HG02588 (cell line): Measurements from ENCODE around the gene SLC25A52.
"Not testable (repeated sequence)": the region's sequence is repeated elsewhere in the genome, so short reads cannot be mapped to it uniquely, and the experiment has no call there.

Experiments used
- ATAC-seq: cut with Tn5 transposase; IDR thresholded peaks from one replicate; pipeline ENCODE4 v1.9.1; 2021; ENCODE audit warnings: mild to moderate bottlenecking, moderate library complexity; ENCODE audit not compliant: unreplicated experiment

Gene SLC25A52

DNA sequence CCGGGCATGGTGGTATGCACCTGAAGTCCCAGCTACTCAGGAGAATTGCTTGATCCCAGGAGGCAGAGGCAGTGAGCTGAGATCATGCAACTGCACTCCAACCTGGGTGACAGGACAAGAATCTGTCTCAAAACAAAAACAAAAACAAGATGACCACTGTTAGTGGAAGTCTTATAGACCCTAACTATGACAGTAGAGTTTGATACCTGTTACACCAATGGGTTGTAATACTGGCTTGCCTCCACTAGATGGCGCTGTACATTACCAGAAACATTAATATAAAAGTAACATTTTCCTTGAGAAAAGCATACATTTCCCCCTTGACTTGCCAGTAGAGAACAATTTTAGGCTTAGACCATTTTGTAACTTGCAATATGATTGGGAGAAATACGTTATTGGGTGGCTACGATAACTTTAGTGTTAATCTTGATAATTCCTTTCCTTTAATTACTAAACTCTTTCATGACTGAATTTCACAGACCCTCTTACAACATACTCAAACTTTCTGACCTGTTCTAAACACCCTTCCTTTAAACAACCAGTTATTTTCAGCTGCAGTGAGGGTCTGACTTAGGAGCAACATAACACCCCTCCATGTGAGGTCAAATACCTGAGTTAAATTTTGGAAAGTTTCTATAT, 19.5 kb downstream of the SLC25A52 start:
- ATAC-seq: no peak

DNA sequence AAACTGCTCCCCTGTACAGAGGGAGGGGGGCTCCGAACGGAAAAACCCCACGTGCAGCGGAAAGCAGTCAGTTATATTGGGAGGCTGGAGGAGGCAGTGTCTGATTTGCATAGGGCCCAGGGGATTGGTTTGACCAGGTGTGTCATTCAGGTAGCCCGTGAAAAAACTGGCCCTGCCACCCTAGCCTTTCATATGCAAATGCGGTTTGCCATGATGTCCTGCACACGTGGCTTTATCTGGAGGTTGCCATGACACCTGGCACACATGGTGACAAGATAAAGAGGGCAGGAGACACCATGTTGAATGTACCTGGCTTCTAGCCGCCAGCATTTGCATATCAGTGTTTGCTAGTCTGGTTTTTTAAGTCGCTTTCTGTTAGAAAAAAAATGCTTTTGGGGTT, 20.5 kb downstream of the SLC25A52 start:
- no peak for ATAC-seq

DNA sequence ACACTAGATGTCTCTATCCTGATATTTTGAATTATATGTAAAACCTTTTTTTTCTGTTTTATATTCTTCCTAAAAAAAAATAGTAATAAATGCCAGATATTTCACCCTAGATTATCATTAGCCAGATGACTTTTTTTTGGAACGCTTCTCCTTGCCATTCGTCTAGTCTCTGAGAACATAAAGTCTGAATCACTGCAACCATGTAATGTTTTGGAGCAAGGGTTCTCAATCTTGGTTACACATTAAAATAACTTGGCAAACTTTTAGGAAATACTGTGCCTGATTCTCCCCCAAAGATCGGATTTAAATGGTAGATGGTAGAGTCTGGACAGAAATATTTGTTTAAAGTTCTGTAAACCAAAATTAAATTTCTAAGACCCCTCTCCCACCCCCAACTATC, 21.0 kb downstream of the SLC25A52 start:
- ATAC-seq: no peak

GRCh38 chr18:31738460-31739407, 21.9 kb downstream of the SLC25A52 start:
- no peak for ATAC-seq

DNA sequence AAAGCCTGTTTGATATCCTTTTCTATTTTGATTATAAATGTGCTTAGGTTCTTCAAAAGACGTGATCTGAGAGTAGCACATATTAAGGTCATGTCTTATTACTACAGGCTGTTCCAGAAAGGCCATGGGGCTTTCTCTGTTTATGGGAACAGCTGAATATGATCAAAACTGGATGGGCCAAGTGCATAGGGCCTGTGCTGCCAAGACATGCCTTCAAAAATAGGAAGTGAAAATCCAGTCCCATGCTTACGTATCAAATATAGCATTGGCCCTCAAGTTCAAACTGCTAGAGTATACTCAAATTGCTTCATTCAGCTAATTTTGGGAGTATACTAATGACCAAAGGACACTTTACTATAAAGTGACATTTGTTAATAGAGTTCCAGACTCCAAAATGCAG, 24.1 kb downstream of the SLC25A52 start:
- no peak for ATAC-seq

GRCh38 chr18:31731628-31732027, 29.1 kb downstream of the SLC25A52 start:
- no peak for ATAC-seq

- not testable (repeated sequence) for ATAC-seq
Observed at GRCh38 chr18:31729196-31729595, 31.5 kb downstream of the SLC25A52 start.

GRCh38 chr18:31723990-31724711, 36.5 kb downstream of the SLC25A52 start:
- no peak for ATAC-seq

- no peak for ATAC-seq
Observed at GRCh38 chr18:31723639-31723989, 37.1 kb downstream of the SLC25A52 start.

GRCh38 chr18:31722369-31722957, 38.2 kb downstream of the SLC25A52 start:
- peak; percentile 97 for ATAC-seq

DNA sequence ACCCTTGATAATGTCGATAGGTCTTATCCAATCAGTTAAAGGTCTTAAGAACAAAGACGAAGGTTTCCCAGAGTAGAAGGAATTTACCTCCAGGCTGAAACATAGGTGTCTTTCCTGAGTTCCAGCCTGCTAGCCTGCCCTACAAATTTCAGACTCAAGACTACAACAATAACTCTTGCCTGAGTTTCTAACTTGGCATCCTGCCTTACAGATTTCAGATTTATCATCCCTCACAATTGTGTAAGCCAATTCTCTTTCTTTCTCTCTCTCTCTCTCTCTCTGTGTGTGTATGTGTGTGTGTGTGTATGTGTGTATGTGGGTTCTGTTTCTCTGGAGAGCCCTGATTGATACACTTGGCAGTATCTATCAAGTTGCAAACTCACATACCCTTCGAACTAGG, 39.1 kb downstream of the SLC25A52 start:
- ATAC-seq: no peak

GRCh38 chr18:31720867-31721266, 39.8 kb downstream of the SLC25A52 start:
- ATAC-seq: no peak

- ATAC-seq: no peak
Observed at GRCh38 chr18:31719363-31720006, 41.2 kb downstream of the SLC25A52 start.

DNA sequence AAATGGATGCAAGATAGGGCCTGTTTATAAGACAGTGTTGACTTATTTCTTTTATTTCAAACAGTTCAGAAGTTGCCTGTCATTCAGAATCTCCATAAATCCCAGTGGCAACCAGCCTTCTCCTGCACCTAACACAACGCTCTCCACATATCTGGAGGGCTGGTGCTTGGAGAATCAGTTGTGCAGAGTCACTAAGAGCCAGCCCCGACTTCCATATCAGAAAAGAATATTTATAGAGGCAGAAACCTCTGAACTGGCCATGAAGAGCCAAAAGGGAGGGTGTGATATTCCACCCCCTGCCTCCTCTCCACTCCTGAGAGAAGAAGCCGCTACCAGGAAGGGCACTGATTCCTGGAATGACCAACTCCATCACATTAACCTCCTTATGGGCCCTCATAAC, 42.3 kb downstream of the SLC25A52 start:
- no peak for ATAC-seq

DNA sequence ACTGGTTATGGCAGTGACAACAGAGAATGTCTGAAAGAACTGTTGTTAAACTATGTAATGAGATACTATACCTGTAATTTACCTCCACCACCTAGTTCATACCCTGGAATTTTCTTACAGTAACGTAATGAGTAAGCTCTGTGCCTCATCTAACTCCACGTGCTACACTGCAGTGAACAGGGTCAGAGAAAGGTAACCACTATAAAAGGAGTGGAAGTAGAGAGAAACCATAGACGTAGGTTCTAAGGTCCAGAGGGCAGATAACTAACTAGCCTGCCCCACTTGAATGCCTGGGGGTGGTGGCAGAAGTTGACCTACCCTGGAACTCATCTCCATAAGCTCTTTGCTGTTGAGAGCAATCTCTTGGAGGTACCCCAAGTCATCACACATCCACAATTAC, 44.3 kb downstream of the SLC25A52 start:
- ATAC-seq: no peak

DNA sequence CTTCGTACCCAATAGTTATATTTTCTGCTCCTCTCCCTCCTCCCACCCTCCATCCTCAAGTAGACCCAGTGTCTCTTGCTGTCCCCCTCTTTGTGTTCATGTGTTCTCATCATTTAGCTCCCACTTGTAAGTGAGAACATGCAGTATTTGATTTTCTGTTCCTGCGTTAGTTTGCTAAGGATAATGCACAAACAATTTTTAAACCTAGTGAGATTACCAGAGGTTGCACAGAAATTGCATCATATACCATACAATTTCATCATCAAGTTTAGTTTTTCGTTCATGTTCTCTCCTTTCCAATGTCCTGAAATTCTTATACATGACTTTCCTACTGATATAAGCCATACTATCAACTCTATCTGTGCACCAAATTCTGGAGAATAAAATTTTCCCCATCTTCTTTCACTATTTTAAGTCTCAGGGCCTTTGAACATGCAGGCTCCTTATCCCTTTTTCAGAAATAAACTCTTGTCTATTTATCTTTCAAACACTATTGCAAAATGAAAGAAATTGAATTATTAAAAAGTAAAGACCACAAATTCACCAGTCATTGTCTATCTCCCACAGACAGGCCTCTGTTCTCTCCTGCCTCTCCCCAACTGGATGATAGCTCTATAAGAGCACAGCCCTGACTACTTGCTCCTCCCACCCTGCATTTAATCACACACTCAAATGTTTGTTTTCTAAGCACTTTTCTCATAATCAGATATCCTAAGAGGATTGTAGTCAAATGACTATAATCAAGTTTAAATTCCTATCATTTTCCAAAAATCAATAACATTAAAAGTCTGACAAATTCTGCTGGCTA, 49.1 kb downstream of the SLC25A52 start:
- no peak for ATAC-seq

- no peak for ATAC-seq
Observed at GRCh38 chr18:31710826-31711225, 49.9 kb downstream of the SLC25A52 start.
